SK-N-SH (cell line): ENCODE data around the gene TFAP2E. TPM values are rescaled to one million over a fixed set of nuclear protein-coding genes. Genes with fewer than 3 reads are reported as not detected.

Source experiments
- CTCF ChIA-PET: fragments of 300-600, 350-600 bp; formaldehyde crosslinking; extraction: SDS; loops from one replicate; lab custom pipeline; 2021; lab: Yijun Ruan, JAX
- POLR2A ChIA-PET: fragments of 350-600 bp; sonication (Branson Sonifier 250); formaldehyde crosslinking; extraction: SDS; loops from one replicate; lab custom pipeline; 2020; ENCODE audit warnings: antibody characterized with exemption, inconsistent platforms; lab: Yijun Ruan, JAX
- DNase-seq: peaks from one replicate; pipeline ENCODE4 v3.0.0; 2012
- H2AFZ ChIP-seq: fragments of 200-600 bp; sonication (generic); 2 replicates; pipeline ENCODE4 v1.8.1; 2016; ENCODE audit warnings: antibody characterized with exemption, mild to moderate bottlenecking, low read depth
- H3F3A ChIP-seq: fragments of 200-600 bp; sonication (generic); replicated peaks from 2 replicates; pipeline ENCODE3; 2016; ENCODE audit warnings: antibody characterized with exemption, mild to moderate bottlenecking; ENCODE audit not compliant: insufficient read depth
- H3K27ac ChIP-seq, 2 experiments: fragments of 200-500 bp in 1 of 2; fragments of 200-600 bp in 1 of 2; sonication (Bioruptor generic) in 1 of 2; sonication (generic), shearing (Covaris generic) in 1 of 2; 2 replicates each; pipeline versions ENCODE4 v1.5.1 to v1.6.1; 2014 to 2016; ENCODE audit warnings: low read depth in 2 of 2, inconsistent platforms in 1 of 2, low read length in 1 of 2, mild to moderate bottlenecking in 1 of 2, mixed read lengths in 1 of 2
- H3K27me3 ChIP-seq: fragments of 200-600 bp; sonication (generic), shearing (Covaris generic); 2 replicates; pipeline ENCODE4 v1.6.1; 2016; ENCODE audit warnings: mixed run types; ENCODE audit not compliant: insufficient read depth
- H3K36me3 ChIP-seq, 2 experiments: fragments of 200-500 bp in 1 of 2; fragments of 200-600 bp in 1 of 2; sonication (Bioruptor generic) in 1 of 2; sonication (generic) in 1 of 2; replicated peaks in 1 of 2; 2 replicates each; pipeline versions ENCODE3 to v1.5.1; 2014 to 2016; ENCODE audit warnings: low read length in 1 of 2, mild to moderate bottlenecking in 1 of 2; ENCODE audit not compliant: insufficient read depth in 2 of 2, control insufficient read depth in 1 of 2
- H3K4me1 ChIP-seq, 2 experiments: fragments of 200-500 bp in 1 of 2; fragments of 200-600 bp in 1 of 2; sonication (Bioruptor generic) in 1 of 2; sonication (generic), shearing (Covaris generic) in 1 of 2; 2 replicates each; pipeline versions ENCODE4 v1.5.1 to v1.6.1; 2014 to 2016; ENCODE audit warnings: low read depth in 1 of 2, low read length in 1 of 2, mixed run types in 1 of 2; ENCODE audit not compliant: insufficient read depth in 2 of 2, control insufficient read depth in 1 of 2
- H3K4me2 ChIP-seq: fragments of 200-600 bp; sonication (generic), shearing (Covaris generic); 2 replicates; pipeline ENCODE4 v1.6.1; 2017; ENCODE audit warnings: mixed run types
- H3K4me3 ChIP-seq, 2 experiments: fragments of 200-500 bp in 1 of 2; fragments of 200-600 bp in 1 of 2; sonication (Bioruptor generic) in 1 of 2; sonication (generic), shearing (Covaris generic) in 1 of 2; 2 replicates each; pipeline versions ENCODE4 v1.5.1 to v1.8.1; 2014 to 2016; ENCODE audit warnings: low read depth in 2 of 2, inconsistent platforms in 1 of 2, low read length in 1 of 2, mild to moderate bottlenecking in 1 of 2, mixed read lengths in 1 of 2, moderate library complexity in 1 of 2
- H3K79me2 ChIP-seq: fragments of 200-600 bp; sonication (generic); 2 replicates; pipeline ENCODE4 v1.8.1; 2017; ENCODE audit warnings: mild to moderate bottlenecking; ENCODE audit not compliant: insufficient read depth
- H3K9ac ChIP-seq: fragments of 200-600 bp; sonication (generic); 2 replicates; pipeline ENCODE4 v1.6.1; 2017; ENCODE audit warnings: mixed run types
- H3K9me2 ChIP-seq: fragments of 200-600 bp; sonication (generic); 2 replicates; pipeline ENCODE4 v1.6.1; 2017; ENCODE audit warnings: mixed run types
- H3K9me3 ChIP-seq: fragments of 200-600 bp; sonication (generic); 2 replicates; pipeline ENCODE4 v1.6.1; 2017; ENCODE audit warnings: mixed run types, mild to moderate bottlenecking, moderate library complexity
- H4K20me1 ChIP-seq: fragments of 200-600 bp; sonication (generic); 2 replicates; pipeline ENCODE4 v1.6.1; 2017; ENCODE audit warnings: mild to moderate bottlenecking, mixed run types; ENCODE audit not compliant: insufficient read depth
- EP300 ChIP-seq, 2 experiments: IDR thresholded peaks; 2 replicates each; pipeline versions ENCODE4 v1.4.0 to v1.6.1; 2012; ENCODE audit warnings: borderline replicate concordance in 1 of 2, low read depth in 1 of 2, low read length in 1 of 2
- EZH2phosphoT487 ChIP-seq: fragments of 200-600 bp; sonication (generic); IDR thresholded peaks from 2 replicates; pipeline ENCODE4 v1.6.1; 2017; ENCODE audit warnings: low read depth, mixed run types, mild to moderate bottlenecking, antibody characterized with exemption, moderate library complexity, borderline replicate concordance
- FOXJ3 ChIP-seq: sonication (generic); formaldehyde crosslinking; IDR thresholded peaks from 2 replicates; pipeline ENCODE4 v1.5.1; 2020; ENCODE audit warnings: mild to moderate bottlenecking, missing genetic modification reagents
- GABPA ChIP-seq: IDR thresholded peaks from 2 replicates; pipeline ENCODE4 v1.4.0; 2012; ENCODE audit warnings: low read depth, mild to moderate bottlenecking
- GATA2 ChIP-seq: sonication (generic); formaldehyde crosslinking; IDR thresholded peaks from 2 replicates; pipeline ENCODE4 v1.5.0; 2020; ENCODE audit warnings: mild to moderate bottlenecking, missing genetic modification reagents
- MAX ChIP-seq: IDR thresholded peaks from 2 replicates; pipeline ENCODE4 v1.4.0; 2012; ENCODE audit warnings: low read depth
- MXI1 ChIP-seq: IDR thresholded peaks from 2 replicates; pipeline ENCODE4 v1.6.1; 2012; ENCODE audit warnings: mild to moderate bottlenecking, low read depth, low read length, improper control_type of control experiment
- PBX3 ChIP-seq: IDR thresholded peaks from 2 replicates; pipeline ENCODE4; 2012
- POLR2AphosphoS5 ChIP-seq: IDR thresholded peaks from 2 replicates; pipeline ENCODE4 v1.6.1; 2012; ENCODE audit warnings: low read depth, low read length
- RCOR1 ChIP-seq: fragments of 150-350 bp; IDR thresholded peaks from 2 replicates; pipeline ENCODE4 v1.6.1; 2017; ENCODE audit warnings: antibody characterized with exemption, low read length
- REST ChIP-seq: IDR thresholded peaks from 2 replicates; pipeline ENCODE4 v1.6.1; 2012; ENCODE audit warnings: mild to moderate bottlenecking, low read depth, low read length, moderate library complexity
- SIN3A ChIP-seq: IDR thresholded peaks from 2 replicates; pipeline ENCODE4 v1.6.1; 2012; ENCODE audit warnings: low read depth, mild to moderate bottlenecking, low read length, moderate library complexity, borderline replicate concordance
- SMC3 ChIP-seq: IDR thresholded peaks from 2 replicates; pipeline ENCODE4 v1.6.1; 2012; ENCODE audit warnings: low read depth, low read length, improper control_type of control experiment
- TAF1 ChIP-seq: IDR thresholded peaks from 2 replicates; pipeline ENCODE4 v1.6.1; 2012; ENCODE audit warnings: low read depth, mild to moderate bottlenecking, low read length, moderate library complexity, borderline replicate concordance
- TEAD4 ChIP-seq: IDR thresholded peaks from 2 replicates; pipeline ENCODE4 v1.4.0; 2012; ENCODE audit warnings: mild to moderate bottlenecking, borderline replicate concordance; ENCODE audit not compliant: insufficient read depth
- ZBTB33 ChIP-seq: IDR thresholded peaks from 2 replicates; pipeline ENCODE4 v1.4.0; 2012; ENCODE audit warnings: low read depth, borderline replicate concordance
- WGBS: methylation state at CpG from one replicate; pipeline ENCODE4 v1.1.6; 2017; ENCODE audit warnings: low lambda C conversion rate; 5-methylcytosine and 5-hydroxymethylcytosine counted together
- polyA plus RNA-seq, 3 experiments: library from polyadenylated mRNA; depleted of rRNA; stranded (reverse); fragments of >200 nt; gene quantifications; 2 replicates each; pipeline ENCODE4 v1.2.3, GENCODE V29; 2012

Gene TFAP2E
- polyA plus RNA-seq, 1 of the 3 experiments (the other 2 are of a cell fraction) = 0.59 TPM

- DNase-seq = peak; percentile 94
- TF ChIP-seq FOXJ3 (CRISPR knock-in tag) = 0 out of 2 replicates have a peak, but pooled peaks have one; percentile 7
- no peak for TF ChIP-seq ZBTB33
- peak; percentile 50 for TF ChIP-seq MXI1
- no peak for TF ChIP-seq EZH2phosphoT487
- no peak for TF ChIP-seq PBX3
- TF ChIP-seq RCOR1 = no peak
- no peak for TF ChIP-seq TEAD4
- TF ChIP-seq EP300 (IDR thresholded peaks at IDR 0.05; ENCODE audit: borderline replicate concordance in 1 of 2, low read depth in 1 of 2, low read length in 1 of 2) = 0 out of 4 replicates have a peak, but pooled peaks of 1 of the 2 experiments have one; percentile 4
- peak; percentile 31; the same call in 1 of the 2 replicates for TF ChIP-seq TAF1
- TF ChIP-seq REST = peak; percentile 84
- 0 out of 2 replicates have a peak, but pooled peaks have one; percentile 19 for TF ChIP-seq MAX
- TF ChIP-seq POLR2AphosphoS5 = peak; percentile 73
- TF ChIP-seq GATA2 (CRISPR knock-in tag) = no peak
- TF ChIP-seq SIN3A = 0 out of 2 replicates have a peak, but pooled peaks have one; percentile 0
- TF ChIP-seq GABPA = peak; percentile 91
- no peak for TF ChIP-seq SMC3
- peak within 1 kb of the TSS; percentile 91 to 99 for H3K27ac ChIP-seq
- no peaks in the 10 kb centered on the region for H3K9me3 ChIP-seq
- H3K79me2 ChIP-seq = peaks cover 59% of the 10 kb centered on the region
- peaks cover 4 to 41% of the 10 kb centered on the region in 2 experiments; a peak in 3 of 4 replicates for H3K4me1 ChIP-seq
- peaks cover 12% of the 10 kb centered on the region for H3F3A ChIP-seq
- CTCF ChIA-PET = interaction anchor here (0.6 to 8.2 kb wide), 5 partner anchors 19 to 159 kb away, joined by 3 to 81 read pairs (median 3); no protein-coding TSS in a partner anchor
- peaks cover 17 to 26% of the 10 kb centered on the region in 2 experiments for H3K36me3 ChIP-seq
- H3K4me3 ChIP-seq = peak within 1 kb of the TSS; percentile 88 to 89
- peak within 1 kb of the TSS; percentile 77; the same call in 1 of the 2 replicates for H2AFZ ChIP-seq
- H3K9me2 ChIP-seq = no peaks in the 10 kb centered on the region
- POLR2A ChIA-PET = interaction anchor here (0.6 to 1.4 kb wide), 8 partner anchors 51 to 481 kb away, joined by 3 to 11 read pairs (median 4); partner anchors contain the start of gene SFPQ
- H3K9ac ChIP-seq = peak within 1 kb of the TSS; percentile 84
- WGBS = 2% methylated on average over 23 of the region's 39 CpGs
- H3K27me3 ChIP-seq = no peaks in the 10 kb centered on the region
- peak within 1 kb of the TSS; percentile 74 for H3K4me2 ChIP-seq
- H4K20me1 ChIP-seq = peaks cover 6% of the 10 kb centered on the region; the same call in 1 of the 2 replicates
Observed at GRCh38 chr1:35557118-35557610, 15.9 kb upstream of the TFAP2E start, which contains the start of gene KIAA0319L. Gene KIAA0319L (minus strand): TSS chr1:35557403. CDS start chr1:35554491, 2,912 bp downstream.
